ENCODE data around the gene DOHH. TPM values are rescaled to one million over a fixed set of nuclear protein-coding genes. Genes with fewer than 3 reads are reported as not detected.
A peak's percentile ranks its signal among the peaks of the same experiment; 100 is the strongest.

The DOHH gene
- total and polyA plus RNA-seq, 9 of the 15 experiments (the other 6 are each of a cell fraction or from before 2014, with no cell fraction given): 0.14 to 47.2 (median 5.1) TPM

DNA sequence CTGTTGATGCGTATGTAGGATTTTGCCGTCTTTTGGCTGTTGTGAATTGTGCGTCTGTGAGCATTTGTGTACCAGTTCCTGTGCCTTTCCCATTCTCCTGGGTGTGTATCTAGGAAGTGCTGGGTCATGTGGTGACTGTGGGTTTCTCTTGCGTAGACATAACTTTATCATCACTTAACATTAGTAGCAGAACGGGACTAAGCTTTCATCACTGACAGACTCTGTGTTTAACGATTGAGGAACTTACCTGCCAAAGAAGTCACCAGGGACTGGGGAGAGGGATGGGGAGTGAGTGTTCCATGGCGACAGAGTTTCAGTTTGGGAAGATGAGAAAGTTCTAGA, 20.6 kb upstream of the DOHH start (continued):
- TF ChIP-seq TBL1XR1 (IDR thresholded peaks at IDR 0.05; ENCODE audit: low read length in 2 of 2) (no peak), SMAD3 (CRISPR knock-in tag; conservative IDR thresholded peaks at IDR 0.05) (no peak), NBN (IDR thresholded peaks at IDR 0.05; ENCODE audit: low read depth) (0 out of 2 replicates have a peak, but pooled peaks have one; percentile 36), RCOR1 (IDR thresholded peaks at IDR 0.05; ENCODE audit: borderline replicate concordance in 1 of 2, low read depth in 2 of 2, low read length in 2 of 2) (peak in 1 of 2 experiments; percentile 31; a peak in 2 of 4 replicates), XRCC5 (IDR thresholded peaks at IDR 0.05; ENCODE audit: low read depth, low read length) (no peak), PHB (CRISPR knock-in tag; IDR thresholded peaks at IDR 0.05) (no peak), CREBBP (IDR thresholded peaks at IDR 0.05; ENCODE audit: low read depth, low read length) (no peak), ARHGAP35 (IDR thresholded peaks at IDR 0.05; ENCODE audit: partially characterized antibody) (peak; percentile 15), ZC3H4 (CRISPR knock-in tag; IDR thresholded peaks at IDR 0.05; ENCODE audit: borderline replicate concordance) (no peak), ZKSCAN3 (CRISPR knock-in tag; IDR thresholded peaks at IDR 0.05) (no peak), ZNF780A (CRISPR knock-in tag; IDR thresholded peaks at IDR 0.05) (no peak), JUND (IDR thresholded peaks at IDR 0.05; ENCODE audit: borderline replicate concordance, low read depth, low read length) (peak; percentile 13; the same call in 1 of the 2 replicates), JUND (tag; IDR thresholded peaks at IDR 0.05; ENCODE audit: borderline replicate concordance, low read depth, low read length) (no peak), EZH2 (IDR thresholded peaks at IDR 0.05; ENCODE audit: borderline replicate concordance, low read depth, low read length) (no peak), EGR1 (conservative IDR thresholded peaks at IDR 0.05) (no peak), ZNF830 (CRISPR knock-in tag; IDR thresholded peaks at IDR 0.05) (no peak), CTBP1 (IDR thresholded peaks at IDR 0.05; ENCODE audit: borderline replicate concordance) (no peak; the same call in none of the 2 replicates), NCOA4 (IDR thresholded peaks at IDR 0.05; ENCODE audit: partially characterized antibody) (no peak), TAL1 (IDR thresholded peaks at IDR 0.05) (peak; percentile 31), HIVEP1 (CRISPR knock-in tag; IDR thresholded peaks at IDR 0.05) (no peak)
- TF ChIP-seq, protein P1, sequence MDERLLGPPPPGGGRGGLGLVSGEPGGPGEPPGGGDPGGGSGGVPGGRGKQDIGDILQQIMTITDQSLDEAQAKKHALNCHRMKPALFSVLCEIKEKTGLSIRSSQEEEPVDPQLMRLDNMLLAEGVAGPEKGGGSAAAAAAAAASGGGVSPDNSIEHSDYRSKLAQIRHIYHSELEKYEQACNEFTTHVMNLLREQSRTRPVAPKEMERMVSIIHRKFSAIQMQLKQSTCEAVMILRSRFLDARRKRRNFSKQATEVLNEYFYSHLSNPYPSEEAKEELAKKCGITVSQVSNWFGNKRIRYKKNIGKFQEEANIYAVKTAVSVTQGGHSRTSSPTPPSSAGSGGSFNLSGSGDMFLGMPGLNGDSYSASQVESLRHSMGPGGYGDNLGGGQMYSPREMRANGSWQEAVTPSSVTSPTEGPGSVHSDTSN (CRISPR knock-in tag; IDR thresholded peaks at IDR 0.05; ENCODE audit: low read depth): no peak
- TF ChIP-seq, protein P1 (tag; conservative IDR thresholded peaks at IDR 0.05; ENCODE audit: low read depth): 0 out of 2 replicates have a peak, but pooled peaks have one; percentile 45
- TF ChIP-seq, protein P2, sequence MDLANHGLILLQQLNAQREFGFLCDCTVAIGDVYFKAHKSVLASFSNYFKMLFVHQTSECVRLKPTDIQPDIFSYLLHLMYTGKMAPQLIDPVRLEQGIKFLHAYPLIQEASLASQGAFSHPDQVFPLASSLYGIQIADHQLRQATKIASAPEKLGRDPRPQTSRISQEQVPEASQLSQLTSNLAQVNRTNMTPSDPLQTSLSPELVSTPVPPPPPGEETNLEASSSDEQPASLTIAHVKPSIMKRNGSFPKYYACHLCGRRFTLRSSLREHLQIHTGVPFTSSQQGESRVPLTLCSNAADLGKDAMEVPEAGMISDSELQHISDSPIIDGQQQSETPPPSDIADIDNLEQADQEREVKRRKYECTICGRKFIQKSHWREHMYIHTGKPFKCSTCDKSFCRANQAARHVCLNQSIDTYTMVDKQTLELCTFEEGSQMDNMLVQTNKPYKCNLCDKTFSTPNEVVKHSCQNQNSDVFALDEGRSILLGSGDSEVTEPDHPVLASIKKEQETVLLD (IDR thresholded peaks at IDR 0.05): peak; percentile 45; the same call in 1 of the 2 replicates
- TF ChIP-seq, protein P3, sequence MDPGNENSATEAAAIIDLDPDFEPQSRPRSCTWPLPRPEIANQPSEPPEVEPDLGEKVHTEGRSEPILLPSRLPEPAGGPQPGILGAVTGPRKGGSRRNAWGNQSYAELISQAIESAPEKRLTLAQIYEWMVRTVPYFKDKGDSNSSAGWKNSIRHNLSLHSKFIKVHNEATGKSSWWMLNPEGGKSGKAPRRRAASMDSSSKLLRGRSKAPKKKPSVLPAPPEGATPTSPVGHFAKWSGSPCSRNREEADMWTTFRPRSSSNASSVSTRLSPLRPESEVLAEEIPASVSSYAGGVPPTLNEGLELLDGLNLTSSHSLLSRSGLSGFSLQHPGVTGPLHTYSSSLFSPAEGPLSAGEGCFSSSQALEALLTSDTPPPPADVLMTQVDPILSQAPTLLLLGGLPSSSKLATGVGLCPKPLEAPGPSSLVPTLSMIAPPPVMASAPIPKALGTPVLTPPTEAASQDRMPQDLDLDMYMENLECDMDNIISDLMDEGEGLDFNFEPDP (CRISPR knock-in tag; IDR thresholded peaks at IDR 0.05): no peak
- TF ChIP-seq, protein P4, sequence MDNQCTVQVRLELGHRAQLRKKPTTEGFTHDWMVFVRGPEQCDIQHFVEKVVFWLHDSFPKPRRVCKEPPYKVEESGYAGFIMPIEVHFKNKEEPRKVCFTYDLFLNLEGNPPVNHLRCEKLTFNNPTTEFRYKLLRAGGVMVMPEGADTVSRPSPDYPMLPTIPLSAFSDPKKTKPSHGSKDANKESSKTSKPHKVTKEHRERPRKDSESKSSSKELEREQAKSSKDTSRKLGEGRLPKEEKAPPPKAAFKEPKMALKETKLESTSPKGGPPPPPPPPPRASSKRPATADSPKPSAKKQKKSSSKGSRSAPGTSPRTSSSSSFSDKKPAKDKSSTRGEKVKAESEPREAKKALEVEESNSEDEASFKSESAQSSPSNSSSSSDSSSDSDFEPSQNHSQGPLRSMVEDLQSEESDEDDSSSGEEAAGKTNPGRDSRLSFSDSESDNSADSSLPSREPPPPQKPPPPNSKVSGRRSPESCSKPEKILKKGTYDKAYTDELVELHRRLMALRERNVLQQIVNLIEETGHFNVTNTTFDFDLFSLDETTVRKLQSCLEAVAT (IDR thresholded peaks at IDR 0.05): no peak
